Suppressor macrophage (primary cell): Measurements from ENCODE around the gene AGBL4.

ENCODE experiments used
- DNase-seq, 4 experiments: peaks; one replicate each; pipeline ENCODE4 v3.0.0-alpha.2; 2020 to 2022

The AGBL4 gene

GRCh38 chr1:48644190-48644900 is 1379.4 kb downstream of the AGBL4 start:
- DNase-seq, result no peak

GRCh38 chr1:48643193-48643592 is 1380.6 kb downstream of the AGBL4 start:
- DNase-seq, result no peak

- DNase-seq, result no peak
These were observed 1382.8 kb downstream of the AGBL4 start for GRCh38 chr1:48640836-48641492.

- DNase-seq, result no peak
These were observed 1393.9 kb downstream of the AGBL4 start for GRCh38 chr1:48629867-48630266.

GRCh38 chr1:48627486-48627885 is 1396.3 kb downstream of the AGBL4 start:
- no peak for DNase-seq

GRCh38 chr1:48619539-48619938 is 1404.2 kb downstream of the AGBL4 start:
- no peak for DNase-seq

- peak; percentile 10 to 35 (median 18) for DNase-seq
These were observed 1406.5 kb downstream of the AGBL4 start for GRCh38 chr1:48617252-48617651.

GRCh38 chr1:48616710-48617109 is 1407.0 kb downstream of the AGBL4 start:
- DNase-seq, result no peak

- DNase-seq, result peak in 2 of 4 experiments; percentile 31 to 35
These were observed 1411.9 kb downstream of the AGBL4 start for GRCh38 chr1:48611841-48612240.

GRCh38 chr1:48610628-48611542 is 1412.9 kb downstream of the AGBL4 start:
- DNase-seq, result no peak

- DNase-seq, result no peak
These were observed 1414.9 kb downstream of the AGBL4 start for GRCh38 chr1:48608882-48609281.

- no peak for DNase-seq
These were observed 1420.5 kb downstream of the AGBL4 start for GRCh38 chr1:48603222-48603621.

- DNase-seq, result no peak
These were observed 1421.4 kb downstream of the AGBL4 start for GRCh38 chr1:48602349-48602748.

- no peak for DNase-seq
These were observed 1423.6 kb downstream of the AGBL4 start for GRCh38 chr1:48600182-48600581.

GRCh38 chr1:48597663-48598062 is 1426.1 kb downstream of the AGBL4 start:
- no peak for DNase-seq

GRCh38 chr1:48596046-48596445 is 1427.7 kb downstream of the AGBL4 start:
- no peak for DNase-seq

GRCh38 chr1:48595613-48596012 is 1428.1 kb downstream of the AGBL4 start:
- DNase-seq, result no peak

GRCh38 chr1:48592330-48592729 is 1431.4 kb downstream of the AGBL4 start:
- DNase-seq, result no peak

GRCh38 chr1:48591181-48591580 is 1432.6 kb downstream of the AGBL4 start:
- no peak for DNase-seq

- no peak for DNase-seq
These were observed 1435.7 kb downstream of the AGBL4 start for GRCh38 chr1:48588061-48588460.

GRCh38 chr1:48582408-48582807 is 1441.3 kb downstream of the AGBL4 start:
- no peak for DNase-seq

GRCh38 chr1:48581270-48581669 is 1442.5 kb downstream of the AGBL4 start:
- no peak for DNase-seq

GRCh38 chr1:48576565-48576964 is 1447.2 kb downstream of the AGBL4 start:
- DNase-seq, result no peak
